OCI-LY7 (cell line): Measurements from ENCODE around the gene TM4SF4. TPM values are rescaled to one million over a fixed set of nuclear protein-coding genes. Genes with fewer than 3 reads are reported as not detected.

Source experiments
- BruUV-seq: library from RNA; stranded (reverse); fragments of 400-500 nt; replicated peaks from 2 replicates; lab custom pipeline; 2021; lab: Mats Ljungman, UMichigan
- CTCF ChIA-PET: fragments of 300-600 bp; sonication (Branson Sonifier 250); formaldehyde crosslinking; loops from one replicate; lab custom pipeline; 2022; ENCODE audit warnings: antibody characterized with exemption; ENCODE audit not compliant: unreplicated experiment; lab: Charles Lee
- POLR2A ChIA-PET: fragments of 300-600 bp; sonication (Branson Sonifier 250); formaldehyde crosslinking; loops from one replicate; lab custom pipeline; 2022; ENCODE audit warnings: antibody characterized with exemption; lab: Charles Lee
- DNase-seq: peaks from one replicate; pipeline ENCODE4 v3.0.0-alpha.2; 2015; ENCODE audit warnings: low spot score
- H2AFZ ChIP-seq: fragments of 200-600 bp; sonication (generic), shearing (Covaris generic); 2 replicates; pipeline ENCODE4 v1.6.1; 2014; ENCODE audit warnings: mild to moderate bottlenecking, antibody characterized with exemption, low read length, moderate library complexity
- H3K27ac ChIP-seq: fragments of 200-600 bp; sonication (generic); 2 replicates; pipeline ENCODE4 v1.5.1; 2014; ENCODE audit warnings: mixed run types, low read depth, mild to moderate bottlenecking, moderate library complexity, low read length, inconsistent platforms; ENCODE audit not compliant: poor library complexity, severe bottlenecking
- H3K36me3 ChIP-seq: fragments of 200-600 bp; sonication (generic); 2 replicates; pipeline ENCODE4 v1.6.1; 2014; ENCODE audit warnings: mild to moderate bottlenecking, antibody characterized with exemption, low read length, moderate library complexity, mixed read lengths; ENCODE audit not compliant: insufficient read depth
- H3K4me1 ChIP-seq: fragments of 200-600 bp; sonication (generic); 2 replicates; pipeline ENCODE4 v1.5.1; 2014; ENCODE audit warnings: mild to moderate bottlenecking, low read length; ENCODE audit not compliant: insufficient read depth, poor library complexity, severe bottlenecking
- H3K4me2 ChIP-seq: fragments of 200-600 bp; sonication (generic); 2 replicates; pipeline ENCODE4 v1.6.1; 2014; ENCODE audit warnings: mild to moderate bottlenecking, low read length
- H3K4me3 ChIP-seq: fragments of 200-600 bp; sonication (generic); 2 replicates; pipeline ENCODE4 v1.5.1; 2014; ENCODE audit warnings: mild to moderate bottlenecking, low read depth, low read length; ENCODE audit not compliant: poor library complexity, severe bottlenecking
- H3K79me2 ChIP-seq: fragments of 200-600 bp; sonication (generic); 2 replicates; pipeline ENCODE4 v1.6.1; 2016; ENCODE audit warnings: low read depth, mild to moderate bottlenecking, low read length, moderate library complexity, mixed read lengths; ENCODE audit not compliant: insufficient read depth
- H3K9me2 ChIP-seq: fragments of 200-600 bp; sonication (generic); 2 replicates; pipeline ENCODE4 v1.6.1; 2016; ENCODE audit warnings: mild to moderate bottlenecking, low read length, mixed read lengths; ENCODE audit not compliant: insufficient read depth
- H3K9me3 ChIP-seq: fragments of 200-600 bp; sonication (generic); 2 replicates; pipeline ENCODE4 v1.6.1; 2014; ENCODE audit warnings: mild to moderate bottlenecking, mixed run types, low read length, mixed read lengths
- H4K20me1 ChIP-seq: fragments of 200-600 bp; sonication (generic); 2 replicates; pipeline ENCODE4 v1.6.1; 2014; ENCODE audit warnings: mild to moderate bottlenecking, antibody characterized with exemption, low read length, moderate library complexity, mixed read lengths; ENCODE audit not compliant: insufficient read depth
- EZH2phosphoT487 ChIP-seq: fragments of 200-600 bp; sonication (generic); IDR thresholded peaks from 2 replicates; pipeline ENCODE4 v1.6.1; 2018; ENCODE audit warnings: low read depth, borderline replicate concordance, mild to moderate bottlenecking, mixed run types, antibody characterized with exemption, low read length, moderate library complexity, mixed read lengths
- intact Hi-C: fragments of 100-400 bp; cut with micrococcal nuclease; formaldehyde crosslinking; loops from one replicate; pipeline ENCODE4 v1.10.0; 2022; ENCODE audit not compliant: unreplicated experiment
- total RNA-seq, 2 experiments: library from RNA; depleted of rRNA in 1 of 2; stranded (reverse); fragments of >200 nt in 1 of 2; shearing (Covaris generic) in 1 of 2; gene quantifications; 2 replicates each; pipeline ENCODE4 v1.2.3, GENCODE V29; 2014 to 2022
- TF ChIP-seq, protein P1 (sequence below): fragments of 200-600 bp; sonication (generic); conservative IDR thresholded peaks from 2 replicates; pipeline ENCODE4 v1.5.1; 2014; ENCODE audit warnings: mild to moderate bottlenecking, antibody characterized with exemption, low read length, moderate library complexity, mixed read lengths

TM4SF4 gene
- total RNA-seq, 2 experiments from 2014 or later = not detected

DNA sequence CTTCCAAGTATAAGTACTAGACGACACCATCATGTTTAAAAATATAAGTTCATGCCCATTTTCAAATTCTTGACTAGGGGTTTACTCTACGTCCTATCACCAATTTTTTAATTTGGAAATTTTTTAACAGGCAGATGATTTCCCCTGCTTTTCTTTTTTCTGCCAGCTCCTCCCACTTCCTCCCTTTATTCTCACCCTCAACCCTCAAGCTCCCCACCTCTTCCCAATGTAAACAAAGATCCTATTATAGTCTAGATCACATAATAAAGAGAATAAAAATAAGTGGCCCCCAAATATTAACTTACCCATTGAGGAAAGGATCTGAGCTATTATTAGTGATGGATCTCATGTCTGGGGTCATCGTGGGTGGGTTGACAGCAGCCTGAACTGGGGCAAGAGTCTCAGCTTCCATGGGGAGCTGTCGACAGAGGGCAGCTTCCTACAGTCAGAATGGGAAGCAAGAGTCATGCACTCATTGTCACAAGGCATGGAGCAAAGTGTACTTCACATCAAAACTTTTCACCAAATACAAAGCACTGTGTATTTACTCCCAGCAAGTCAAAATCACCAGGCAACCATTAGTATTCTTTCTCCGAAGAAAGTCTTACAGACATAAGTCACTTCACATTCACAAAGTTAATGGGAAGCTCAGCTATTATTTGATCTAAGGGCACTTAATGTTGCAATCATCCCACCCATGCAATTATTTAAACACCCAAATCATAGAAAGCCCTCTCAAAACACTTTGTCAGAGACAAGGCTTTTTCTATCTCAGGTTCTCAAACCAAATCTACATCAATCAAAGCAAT is 53.2 kb downstream of the TM4SF4 start:
- no TSS peak for BruUV-seq
- H3K27ac ChIP-seq = no peak overlapping the region

DNA sequence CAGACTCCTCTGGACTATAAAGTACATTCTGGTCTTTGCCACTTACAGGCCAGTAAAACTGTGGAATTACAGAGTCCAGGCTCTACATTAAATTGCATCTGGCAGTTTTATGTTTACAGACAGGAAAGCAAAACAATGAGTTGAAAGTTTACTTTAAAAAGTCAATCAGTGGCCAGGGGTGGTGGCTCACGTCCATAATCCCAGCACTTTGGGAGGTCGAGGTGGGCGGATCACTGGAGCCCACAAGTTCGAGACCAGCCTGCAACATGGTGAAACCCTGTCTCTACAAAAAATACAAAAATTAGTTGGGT is 53.8 kb downstream of the TM4SF4 start:
- no TSS peak for BruUV-seq
- no peak for DNase-seq
- intact Hi-C loops = no loop called here
- Histone ChIP-seq H3K36me3 (no peaks in the 10 kb centered on the region), H3K9me3 (no peaks in the 10 kb centered on the region), H3K4me3 (no peak overlapping the region), H3K4me2 (no peak overlapping the region), H3K9me2 (no peaks in the 10 kb centered on the region), H2AFZ (no peak overlapping the region), H3K4me1 (no peaks in the 10 kb centered on the region), H3K79me2 (no peaks in the 10 kb centered on the region), H4K20me1 (no peaks in the 10 kb centered on the region), H3K27ac (no peak overlapping the region)
- POLR2A ChIA-PET = no interaction called here
- CTCF ChIA-PET = no interaction called here
- TF ChIP-seq, protein P1, sequence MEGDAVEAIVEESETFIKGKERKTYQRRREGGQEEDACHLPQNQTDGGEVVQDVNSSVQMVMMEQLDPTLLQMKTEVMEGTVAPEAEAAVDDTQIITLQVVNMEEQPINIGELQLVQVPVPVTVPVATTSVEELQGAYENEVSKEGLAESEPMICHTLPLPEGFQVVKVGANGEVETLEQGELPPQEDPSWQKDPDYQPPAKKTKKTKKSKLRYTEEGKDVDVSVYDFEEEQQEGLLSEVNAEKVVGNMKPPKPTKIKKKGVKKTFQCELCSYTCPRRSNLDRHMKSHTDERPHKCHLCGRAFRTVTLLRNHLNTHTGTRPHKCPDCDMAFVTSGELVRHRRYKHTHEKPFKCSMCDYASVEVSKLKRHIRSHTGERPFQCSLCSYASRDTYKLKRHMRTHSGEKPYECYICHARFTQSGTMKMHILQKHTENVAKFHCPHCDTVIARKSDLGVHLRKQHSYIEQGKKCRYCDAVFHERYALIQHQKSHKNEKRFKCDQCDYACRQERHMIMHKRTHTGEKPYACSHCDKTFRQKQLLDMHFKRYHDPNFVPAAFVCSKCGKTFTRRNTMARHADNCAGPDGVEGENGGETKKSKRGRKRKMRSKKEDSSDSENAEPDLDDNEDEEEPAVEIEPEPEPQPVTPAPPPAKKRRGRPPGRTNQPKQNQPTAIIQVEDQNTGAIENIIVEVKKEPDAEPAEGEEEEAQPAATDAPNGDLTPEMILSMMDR = no peak
- TF ChIP-seq EZH2phosphoT487 = no peak

More for the DNA sequence above, 53.2 kb downstream of the TM4SF4 start:
- intact Hi-C loops = no loop called here
- Histone ChIP-seq H4K20me1 (no peaks in the 10 kb centered on the region), H3K79me2 (no peaks in the 10 kb centered on the region), H3K9me3 (no peaks in the 10 kb centered on the region), H3K4me3 (no peak overlapping the region), H2AFZ (no peak overlapping the region), H3K4me2 (no peak overlapping the region), H3K9me2 (no peaks in the 10 kb centered on the region), H3K4me1 (no peaks in the 10 kb centered on the region), H3K36me3 (no peaks in the 10 kb centered on the region)
- TF ChIP-seq EZH2phosphoT487 = no peak
- TF ChIP-seq, protein P1 = no peak
- DNase-seq = no peak
- ChIA-PET POLR2A (no interaction called here), CTCF (no interaction called here)

DNA sequence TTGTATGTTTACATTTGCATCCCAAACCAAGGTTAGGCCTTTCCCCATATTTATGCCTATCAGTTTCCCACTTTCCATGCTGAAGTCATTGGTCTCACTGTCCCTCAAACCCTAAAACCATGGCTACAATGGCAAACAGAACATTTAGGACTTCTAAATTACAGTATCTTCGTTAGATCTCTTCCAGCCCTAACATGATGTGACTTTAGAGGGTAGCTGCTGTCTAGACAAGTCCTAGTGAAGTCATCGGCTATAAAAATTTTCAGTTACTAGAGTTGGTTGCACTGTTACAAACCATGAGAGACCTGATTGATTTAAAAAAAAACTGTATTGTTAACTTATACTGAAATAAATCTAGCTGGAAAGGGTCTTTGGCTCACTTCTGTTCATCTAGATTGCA is 54.6 kb downstream of the TM4SF4 start:
- ChIA-PET CTCF (no interaction called here), POLR2A (no interaction called here)
- BruUV-seq = no TSS peak

More for the DNA sequence above, 54.6 kb downstream of the TM4SF4 start:
- no peaks in the 10 kb centered on the region for H3K9me3 ChIP-seq
- H3K4me3 ChIP-seq = no peak overlapping the region
- no peak for TF ChIP-seq EZH2phosphoT487
- TF ChIP-seq, protein P1 = no peak
- no peaks in the 10 kb centered on the region for H4K20me1 ChIP-seq
- no peak overlapping the region for H3K27ac ChIP-seq
- intact Hi-C loops = no loop called here
- H3K79me2 ChIP-seq = no peaks in the 10 kb centered on the region
- no peaks in the 10 kb centered on the region for H3K9me2 ChIP-seq
- no peak for DNase-seq
- H2AFZ ChIP-seq = no peak overlapping the region
- no peaks in the 10 kb centered on the region for H3K36me3 ChIP-seq
- no peak overlapping the region for H3K4me2 ChIP-seq
- no peaks in the 10 kb centered on the region for H3K4me1 ChIP-seq
